ENCODE data around the gene TTC33. TPM values are rescaled to one million over a fixed set of nuclear protein-coding genes. Genes with fewer than 3 reads are reported as not detected.

Gene TTC33
- total and polyA plus RNA-seq, 10 donors, result 4.3 to 17.9 (median 13.7) TPM

GRCh38 chr5:40551496-40552491 is 204.0 kb downstream of the TTC33 start:
- H3K4me3 ChIP-seq, result no peak overlapping the region
- intact Hi-C loops (cut with DNase I; ENCODE audit: low total_unique reads), result no loop called here
- no peak overlapping the region for H3K27ac ChIP-seq
- TF ChIP-seq CTCF (IDR thresholded peaks at IDR 0.05 in 8 of 11, conservative IDR thresholded peaks at IDR 0.05 in 3 of 11), result no peak
- TF ChIP-seq POLR2AphosphoS5 (IDR thresholded peaks at IDR 0.05), result no peak
- no peak for TF ChIP-seq POLR2A (IDR thresholded peaks at IDR 0.05)
- no peaks in the 10 kb centered on the region for H3K36me3 ChIP-seq
- H3K27me3 ChIP-seq (replicated peaks in 1 of 7), result no peaks in the 10 kb centered on the region
- 56 to 71% (median 65%) methylated on average over 8 of the region's 8 CpGs for WGBS, 5 donors
- DNase-seq, result no peak
- H3K4me1 ChIP-seq, result no peaks in the 10 kb centered on the region
- no peaks in the 10 kb centered on the region for H3K9me3 ChIP-seq

- Histone ChIP-seq H3K27ac (no peak overlapping the region), H3K4me3 (no peak overlapping the region), H3K4me1 (no peaks in the 10 kb centered on the region), H3K27me3 (replicated peaks in 1 of 7) (no peaks in the 10 kb centered on the region), H3K36me3 (no peaks in the 10 kb centered on the region), H3K9me3 (no peaks in the 10 kb centered on the region)
- TF ChIP-seq POLR2AphosphoS5 (IDR thresholded peaks at IDR 0.05), result no peak
- no peak for TF ChIP-seq CTCF (IDR thresholded peaks at IDR 0.05 in 8 of 11, conservative IDR thresholded peaks at IDR 0.05 in 3 of 11)
- TF ChIP-seq POLR2A (IDR thresholded peaks at IDR 0.05), result no peak
- DNase-seq, result no peak
- intact Hi-C loops (cut with DNase I; ENCODE audit: low total_unique reads), result no loop called here
Measured at GRCh38 chr5:40550481-40550880, 205.3 kb downstream of the TTC33 start.

- no peak overlapping the region for H3K4me3 ChIP-seq
- 0 to 54% (median 0%) methylated on average over 1 of the region's 1 CpG for WGBS, 5 donors
- intact Hi-C loops (cut with DNase I; ENCODE audit: low total_unique reads), result no loop called here
Measured at GRCh38 chr5:40549616-40550015, 206.1 kb downstream of the TTC33 start.

More at GRCh38 chr5:40549616-40550015, 206.1 kb downstream of the TTC33 start:
- no peak for DNase-seq
- no peak for TF ChIP-seq POLR2A (IDR thresholded peaks at IDR 0.05)
- TF ChIP-seq CTCF (IDR thresholded peaks at IDR 0.05 in 8 of 11, conservative IDR thresholded peaks at IDR 0.05 in 3 of 11), result no peak
- TF ChIP-seq POLR2AphosphoS5 (IDR thresholded peaks at IDR 0.05), result no peak
- H3K4me1 ChIP-seq, result no peaks in the 10 kb centered on the region
- H3K27me3 ChIP-seq (replicated peaks in 1 of 7), result no peaks in the 10 kb centered on the region
- H3K36me3 ChIP-seq, result no peaks in the 10 kb centered on the region
- no peak overlapping the region for H3K27ac ChIP-seq
- no peaks in the 10 kb centered on the region for H3K9me3 ChIP-seq

Data from spleen (tissue), 11 donors.